HepG2 (cell line): Measurements from ENCODE around the gene ABCA13. TPM values are rescaled to one million over a fixed set of nuclear protein-coding genes. Genes with fewer than 3 reads are reported as not detected.

Experiments used
- ARNTL ChIP-seq: sonication (generic); formaldehyde crosslinking; IDR thresholded peaks from 2 replicates; pipeline ENCODE4 v1.4.0; 2020; ENCODE audit warnings: mild to moderate bottlenecking, missing genetic modification reagents
- DMTF1 ChIP-seq: sonication (generic); formaldehyde crosslinking; IDR thresholded peaks from 2 replicates; pipeline ENCODE4 v1.4.0; 2020; ENCODE audit warnings: mild to moderate bottlenecking, missing genetic modification reagents
- GTF2F1 ChIP-seq: fragments of 150-350 bp; IDR thresholded peaks from 2 replicates; pipeline ENCODE4 v1.6.1; 2014; ENCODE audit warnings: low read length
- HMGXB3 ChIP-seq: sonication (generic); formaldehyde crosslinking; IDR thresholded peaks from 2 replicates; pipeline ENCODE4 v1.4.0; 2020; ENCODE audit warnings: missing genetic modification reagents, borderline replicate concordance
- KLF12 ChIP-seq: sonication (generic); formaldehyde crosslinking; IDR thresholded peaks from 2 replicates; pipeline ENCODE4 v1.4.0; 2020; ENCODE audit warnings: missing genetic modification reagents, borderline replicate concordance
- MZF1 ChIP-seq: sonication (generic); formaldehyde crosslinking; IDR thresholded peaks from 2 replicates; pipeline ENCODE4 v1.8.1; 2023; ENCODE audit warnings: mild to moderate bottlenecking, missing genetic modification reagents, borderline replicate concordance
- NFE2 ChIP-seq: sonication (generic); formaldehyde crosslinking; IDR thresholded peaks from 2 replicates; pipeline ENCODE4 v1.4.0; 2020; ENCODE audit warnings: missing genetic modification reagents
- NR2F2 ChIP-seq: IDR thresholded peaks from 2 replicates; pipeline ENCODE4 v1.6.1; 2012; ENCODE audit warnings: low read depth, inconsistent platforms, borderline replicate concordance
- SETDB1 ChIP-seq: sonication (generic); formaldehyde crosslinking; IDR thresholded peaks from 2 replicates; pipeline ENCODE4 v1.5.1; 2020; ENCODE audit warnings: missing genetic modification reagents, mild to moderate bottlenecking, borderline replicate concordance
- THAP8 ChIP-seq: sonication (generic); formaldehyde crosslinking; IDR thresholded peaks from 2 replicates; pipeline ENCODE4 v1.5.1; 2020; ENCODE audit warnings: missing genetic modification reagents, mild to moderate bottlenecking, borderline replicate concordance
- ZHX1 ChIP-seq: sonication (generic); formaldehyde crosslinking; IDR thresholded peaks from 2 replicates; pipeline ENCODE4 v1.8.1; 2022; ENCODE audit warnings: low read depth, mild to moderate bottlenecking, missing genetic modification reagents
- ZNF30 ChIP-seq: sonication (generic); formaldehyde crosslinking; IDR thresholded peaks from 2 replicates; pipeline ENCODE4 v1.5.0; 2020; ENCODE audit warnings: mild to moderate bottlenecking, missing genetic modification reagents
- ZNF350 ChIP-seq: sonication (generic); formaldehyde crosslinking; IDR thresholded peaks from 2 replicates; pipeline ENCODE4 v1.4.0; 2020; ENCODE audit warnings: mild to moderate bottlenecking, low read depth, missing genetic modification reagents, borderline replicate concordance
- ZNF44 ChIP-seq: sonication (generic); formaldehyde crosslinking; IDR thresholded peaks from 2 replicates; pipeline ENCODE4 v1.5.1; 2020; ENCODE audit warnings: mild to moderate bottlenecking, missing genetic modification reagents
- ZNF547 ChIP-seq: sonication (generic); formaldehyde crosslinking; IDR thresholded peaks from 2 replicates; pipeline ENCODE4 v1.5.1; 2020; ENCODE audit warnings: mild to moderate bottlenecking, missing genetic modification reagents
- ZNF607 ChIP-seq: sonication (generic); formaldehyde crosslinking; IDR thresholded peaks from 2 replicates; pipeline ENCODE4 v1.5.1; 2020; ENCODE audit warnings: missing genetic modification reagents, mild to moderate bottlenecking, borderline replicate concordance
- ZNF713 ChIP-seq: sonication (generic); formaldehyde crosslinking; IDR thresholded peaks from 2 replicates; pipeline ENCODE4 v1.4.0; 2020; ENCODE audit warnings: mild to moderate bottlenecking, missing genetic modification reagents
- ZNF747 ChIP-seq: sonication (generic); formaldehyde crosslinking; IDR thresholded peaks from 2 replicates; pipeline ENCODE4 v1.8.1; 2023; ENCODE audit warnings: missing genetic modification reagents, mild to moderate bottlenecking, borderline replicate concordance
- polyA plus RNA-seq, 8 experiments: library from polyadenylated mRNA; depleted of rRNA in 3 of 8; stranded (reverse) in 7 of 8; unstranded in 1 of 8; fragments of >200 nt; fragmentation: Illumina TruSeq in 4 of 8; extraction: Trizol in 4 of 8; gene quantifications; 2 replicates each; pipeline versions ENCODE4 v1.2.1 to v1.2.3, GENCODE V29; 2011 to 2016; ENCODE audit warnings: low read depth in 4 of 8, missing spikeins in 1 of 8, mixed read lengths in 1 of 8; ENCODE audit not compliant: insufficient read depth in 1 of 8
- total RNA-seq, 5 experiments: library from RNA; depleted of rRNA; stranded (reverse); fragments of >200 nt; fragmentation: Illumina TruSeq; extraction: Trizol; gene quantifications; 2 replicates each; pipeline ENCODE4 v1.2.3, GENCODE V29; 2016; ENCODE audit warnings: low read depth in 1 of 5
- TF ChIP-seq, protein P1 (sequence below): IDR thresholded peaks from 2 replicates; pipeline ENCODE4 v1.6.1; 2016; ENCODE audit warnings: low read depth, borderline replicate concordance

ABCA13 gene
- total and polyA plus RNA-seq, 2 of the 13 experiments (the other 11 are each of a cell fraction or from before 2014, with no cell fraction given), result 0.03 TPM; not detected in 1

DNA sequence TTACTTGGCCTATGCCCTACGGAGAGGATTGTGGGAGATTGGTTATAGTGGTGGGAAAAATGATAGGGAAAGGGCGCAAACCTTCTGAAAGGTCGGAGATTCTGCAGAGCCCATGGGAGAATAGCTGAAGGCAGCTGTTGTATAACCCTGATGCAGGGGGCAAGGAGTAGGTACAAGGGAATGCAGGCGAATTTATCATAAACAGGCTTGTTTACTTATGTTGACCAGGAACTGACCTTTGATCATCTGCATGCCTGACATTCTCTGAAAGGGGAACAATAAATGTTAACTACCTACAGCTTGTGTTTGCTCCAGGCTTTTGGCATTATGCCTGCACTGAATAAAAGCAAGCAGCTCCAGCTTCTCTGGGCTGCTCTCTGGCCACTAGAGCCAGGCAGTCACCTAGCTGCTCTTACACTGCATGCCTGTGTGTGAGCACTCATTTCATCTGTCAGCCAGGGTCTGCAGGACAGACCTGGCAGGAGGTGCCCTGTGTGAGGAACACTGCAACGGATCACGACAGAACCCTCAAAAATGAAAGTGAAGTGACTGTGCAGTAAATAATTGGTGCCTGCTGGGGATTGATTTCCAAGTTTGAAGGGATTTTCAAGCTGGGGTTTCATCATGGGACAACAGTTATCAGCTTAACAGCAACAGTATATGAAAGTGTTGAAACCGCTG lies 31.1 kb upstream of the ABCA13 start (continued):
- TF ChIP-seq DMTF1 (CRISPR knock-in tag) (no peak), THAP8 (CRISPR knock-in tag) (no peak), ZHX1 (CRISPR knock-in tag) (no peak), ZNF607 (no peak), ARNTL (CRISPR knock-in tag) (0 out of 2 replicates have a peak, but pooled peaks have one; percentile 23), ZNF547 (CRISPR knock-in tag) (no peak), KLF12 (CRISPR knock-in tag) (no peak), ZNF44 (CRISPR knock-in tag) (no peak), NFE2 (CRISPR knock-in tag) (no peak), HMGXB3 (CRISPR knock-in tag) (no peak), ZNF30 (CRISPR knock-in tag) (no peak), ZNF350 (CRISPR knock-in tag) (peak; percentile 41; the same call in 1 of the 2 replicates), ZNF747 (CRISPR knock-in tag) (peak; percentile 66; the same call in 1 of the 2 replicates), ZNF713 (no peak), NR2F2 (peak; percentile 92), MZF1 (CRISPR knock-in tag) (no peak), SETDB1 (CRISPR knock-in tag) (no peak), GTF2F1 (no peak)
- TF ChIP-seq, protein P1, sequence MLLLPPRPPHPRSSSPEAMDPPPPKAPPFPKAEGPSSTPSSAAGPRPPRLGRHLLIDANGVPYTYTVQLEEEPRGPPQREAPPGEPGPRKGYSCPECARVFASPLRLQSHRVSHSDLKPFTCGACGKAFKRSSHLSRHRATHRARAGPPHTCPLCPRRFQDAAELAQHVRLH (CRISPR knock-in tag), result peak; percentile 68; the same call in 1 of the 2 replicates
